Smooth muscle cell of the brain vasculature (primary cell): ENCODE data around the gene RCCD1.

ENCODE experiments used
- DNase-seq: peaks from one replicate; pipeline ENCODE4 v3.0.0-alpha.2; 2012; ENCODE audit warnings: low read depth, low spot score

RCCD1 gene

DNA sequence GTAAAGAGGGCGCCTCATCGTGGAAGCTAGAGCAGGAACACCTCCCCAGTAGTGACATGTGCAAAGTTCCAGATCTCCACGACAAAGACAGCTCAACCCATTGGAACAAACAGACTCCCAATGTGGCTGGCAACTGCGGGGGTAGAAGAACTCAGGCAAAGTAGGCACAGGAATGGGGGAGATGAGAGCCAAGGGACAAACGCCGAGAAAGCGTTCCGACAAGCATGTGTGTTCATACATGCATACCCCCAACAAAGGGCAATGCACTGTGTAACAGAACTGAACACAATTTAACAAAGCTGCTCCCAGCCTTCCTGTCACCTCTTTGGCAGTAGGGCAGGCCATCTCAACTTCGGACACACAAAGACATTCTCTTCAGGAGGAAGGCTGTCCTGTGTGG lies 11.6 kb downstream of the RCCD1 start:
- DNase-seq: no peak

DNA sequence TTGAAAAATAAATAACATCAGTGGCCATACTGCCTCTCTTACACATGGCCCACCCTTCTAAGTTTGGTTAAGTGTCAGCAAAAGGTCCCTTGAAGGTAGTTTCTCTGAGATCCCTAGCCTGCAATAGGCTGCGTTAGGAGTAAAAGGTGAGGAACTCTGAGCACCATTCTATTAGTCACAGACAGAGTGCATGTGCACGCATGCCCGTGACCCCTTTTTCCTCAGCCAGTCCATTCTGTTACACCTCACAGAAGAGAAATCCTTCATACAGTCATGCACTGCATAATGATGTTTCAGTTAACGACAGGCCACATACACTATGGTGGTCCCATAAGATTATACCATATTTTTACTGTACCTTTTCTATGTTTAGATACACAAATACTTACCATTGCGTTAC lies 12.5 kb downstream of the RCCD1 start:
- DNase-seq: no peak

DNA sequence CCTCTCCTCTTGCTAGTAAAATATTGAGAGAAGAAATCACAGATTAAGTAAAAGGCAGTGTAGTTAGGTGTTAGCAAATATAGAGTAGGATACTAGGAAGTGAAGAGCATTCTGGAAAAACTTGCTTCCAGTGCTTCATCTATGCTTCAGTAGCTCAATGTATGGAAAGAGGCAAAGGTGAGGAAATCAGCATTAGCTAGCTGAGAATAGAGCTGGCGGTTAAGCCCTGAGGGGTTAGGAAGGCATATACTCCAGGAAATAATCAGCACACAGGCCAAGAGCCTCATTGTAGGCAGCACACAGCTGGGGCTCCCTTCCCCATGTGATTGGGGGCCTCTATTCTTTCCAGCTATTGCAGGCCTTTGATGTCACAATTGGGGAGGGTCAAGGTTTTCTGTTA lies 13.8 kb downstream of the RCCD1 start:
- no peak for DNase-seq

- no peak for DNase-seq
These were observed 15.6 kb downstream of the RCCD1 start for GRCh38 chr15:90970274-90970673.

DNA sequence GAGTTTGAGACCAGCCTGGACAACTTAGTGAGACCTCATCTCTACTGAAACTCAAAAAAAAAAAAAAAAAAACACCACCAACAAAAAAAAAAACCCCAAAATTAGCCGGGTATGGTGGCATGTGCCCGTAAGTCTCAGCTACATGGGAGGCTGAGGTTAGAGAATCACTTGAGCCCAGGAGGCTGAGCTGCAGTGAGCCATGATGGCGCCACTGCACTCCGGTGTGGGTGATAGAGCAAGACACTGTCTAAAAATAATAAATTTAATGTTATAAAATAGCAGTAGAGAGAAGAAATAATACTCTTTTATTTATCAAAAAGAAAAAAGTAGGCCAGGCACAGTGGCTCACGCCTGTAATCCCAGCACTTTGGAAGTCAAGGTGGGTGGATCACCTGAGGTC lies 17.4 kb downstream of the RCCD1 start:
- DNase-seq: no peak

DNA sequence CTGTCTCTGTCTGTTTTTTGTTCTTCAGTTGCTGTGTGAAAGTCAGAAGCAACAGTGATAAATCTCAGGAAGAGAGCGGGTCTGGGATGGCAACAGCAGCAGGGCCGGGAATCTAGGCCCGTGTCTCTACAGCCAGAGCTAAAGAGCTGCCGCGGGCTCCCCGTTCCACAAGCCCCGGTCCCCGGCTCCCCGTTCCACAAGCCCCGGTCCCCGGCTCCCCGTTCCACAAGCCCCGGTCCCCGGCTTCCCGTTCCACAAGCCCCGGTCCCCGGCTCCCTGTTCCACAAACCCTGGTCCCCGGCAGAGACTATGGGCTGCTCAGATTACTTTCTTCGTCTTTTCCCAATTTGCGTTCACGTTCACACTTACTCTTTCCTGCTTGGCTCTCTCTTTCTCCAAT lies 19.5 kb downstream of the RCCD1 start:
- no peak for DNase-seq

- no peak for DNase-seq
These were observed 24.9 kb downstream of the RCCD1 start for GRCh38 chr15:90979582-90979981.

GRCh38 chr15:90981681-90982080 lies 27.0 kb downstream of the RCCD1 start:
- DNase-seq: no peak

DNA sequence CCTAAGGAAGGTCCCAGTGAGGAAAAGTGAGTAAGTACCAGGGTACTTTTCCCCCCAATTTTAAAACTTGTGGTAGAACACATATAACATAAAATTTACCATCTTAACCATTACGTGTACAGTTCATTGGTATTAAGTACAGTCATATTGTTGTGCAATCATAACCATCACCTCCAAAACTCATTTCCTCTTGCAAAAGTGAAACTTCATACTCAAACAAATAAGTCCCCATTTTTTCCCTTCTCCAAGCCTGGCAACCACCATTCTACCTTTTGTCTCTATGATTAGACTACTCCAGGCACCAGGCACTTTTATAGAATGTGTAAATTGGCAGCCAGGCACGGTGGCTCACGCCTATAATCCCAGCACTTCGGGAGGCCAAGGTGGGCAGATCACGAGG lies 27.5 kb downstream of the RCCD1 start:
- DNase-seq: no peak

DNA sequence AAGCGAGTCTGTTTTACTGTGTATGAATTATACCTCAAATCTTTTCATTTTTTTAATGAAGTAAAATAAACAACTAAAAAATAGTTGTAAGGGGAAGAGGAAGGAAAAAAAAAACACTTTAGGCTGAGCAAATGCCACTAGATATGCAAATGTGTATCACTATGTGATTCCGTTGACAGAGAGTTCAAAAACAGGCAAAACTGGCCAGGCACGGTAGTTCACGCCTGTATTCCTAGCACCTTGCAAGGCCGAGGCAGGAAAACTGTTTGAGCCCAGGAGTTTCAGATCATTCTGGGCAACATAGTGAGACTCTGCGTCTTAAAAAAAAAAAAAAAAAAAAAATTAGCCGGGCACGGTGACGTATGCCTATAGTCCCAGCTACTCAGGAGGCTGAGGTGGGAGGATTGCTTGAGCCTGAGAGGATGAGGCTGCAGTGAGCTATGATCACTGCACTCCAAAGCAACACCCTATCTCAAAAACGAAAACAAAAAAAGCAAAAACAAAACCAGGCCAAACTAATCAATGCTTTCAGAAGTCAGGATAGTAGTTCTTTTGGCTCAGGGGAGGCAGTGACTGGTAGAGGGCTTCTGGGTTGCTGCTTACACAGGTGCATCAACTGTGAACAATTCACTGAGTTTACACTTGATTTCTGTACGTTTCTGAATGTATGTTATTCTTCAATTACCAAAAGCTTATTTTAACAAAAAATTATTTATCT lies 32.3 kb downstream of the RCCD1 start:
- no peak for DNase-seq

DNA sequence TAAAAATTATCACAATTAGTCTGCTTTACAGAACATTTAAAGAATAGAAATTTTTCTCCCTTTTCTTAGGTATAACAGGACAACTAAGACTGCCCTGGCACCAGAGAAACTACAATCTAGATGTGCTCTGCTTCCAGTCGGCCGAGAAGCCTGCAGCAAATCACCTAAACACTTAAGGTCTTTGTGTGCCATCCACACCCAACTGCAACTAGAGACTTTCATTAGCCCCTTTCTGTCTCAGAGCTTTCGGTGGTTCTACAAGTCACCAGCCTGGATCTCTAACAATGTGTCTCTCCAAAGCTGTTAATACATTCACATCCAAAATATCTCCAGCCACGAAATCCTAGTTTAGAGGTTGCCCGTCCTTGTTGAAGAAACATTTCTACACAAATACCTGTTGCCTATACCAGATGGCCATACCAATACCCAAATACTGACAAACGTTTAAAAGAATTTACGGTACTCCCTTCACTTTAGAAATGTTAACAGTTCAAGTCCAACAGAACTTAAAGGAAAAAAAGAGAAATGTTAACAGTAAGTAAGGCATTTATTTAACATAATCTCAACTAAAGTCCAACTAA lies 33.0 kb downstream of the RCCD1 start:
- DNase-seq: no peak

DNA sequence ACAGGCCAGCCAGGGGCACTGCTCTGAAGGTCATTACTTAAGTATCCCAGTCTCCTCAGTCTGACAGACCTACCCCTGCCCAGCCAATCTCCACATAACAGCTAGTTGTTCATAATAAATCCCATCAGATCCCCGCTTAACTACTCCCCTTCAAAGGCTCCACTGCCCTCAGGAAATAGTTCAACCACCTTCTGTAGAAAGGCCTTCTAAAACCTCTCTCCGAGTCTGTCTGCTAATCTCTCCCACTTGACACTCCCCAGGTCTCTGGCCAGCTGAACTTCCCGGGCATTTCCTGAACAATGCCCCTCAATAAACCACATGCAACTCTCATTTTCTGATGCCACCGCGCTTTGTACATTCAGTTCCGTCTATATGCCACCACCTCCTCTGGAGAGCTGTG lies 33.6 kb downstream of the RCCD1 start:
- DNase-seq: no peak

DNA sequence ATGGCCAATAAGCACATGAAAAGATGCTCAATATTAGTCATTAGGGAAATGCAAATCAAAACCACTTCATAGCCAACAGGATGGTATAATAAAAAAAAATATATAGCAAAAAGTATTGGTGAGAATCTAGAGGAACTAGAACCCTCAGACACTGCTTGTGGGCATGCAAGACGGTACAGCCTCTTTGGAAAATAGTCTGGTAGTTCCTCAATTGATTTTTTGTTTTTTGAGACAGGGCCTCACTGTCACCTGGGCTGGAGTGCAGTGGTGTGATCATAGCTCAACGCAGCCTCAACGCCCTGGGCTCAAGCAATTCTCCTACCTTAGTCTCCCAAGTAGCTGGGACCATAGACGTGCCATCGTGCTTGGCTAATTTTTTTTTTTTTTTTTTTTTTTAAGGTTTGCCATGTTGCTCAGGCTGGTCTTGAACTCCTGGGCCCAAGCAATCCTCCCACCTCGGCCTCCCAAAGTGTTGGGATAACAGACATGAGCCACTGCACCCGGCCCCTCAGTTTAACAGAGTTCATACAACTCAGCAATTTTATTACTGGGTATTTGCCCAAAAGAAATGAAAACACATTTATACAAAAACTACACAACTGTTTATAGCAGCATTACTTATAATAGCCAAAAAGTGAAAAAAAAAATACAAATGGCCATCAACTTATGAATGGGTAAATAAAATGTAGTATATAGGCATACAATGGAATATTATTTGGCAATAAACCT lies 34.5 kb downstream of the RCCD1 start:
- no peak for DNase-seq

DNA sequence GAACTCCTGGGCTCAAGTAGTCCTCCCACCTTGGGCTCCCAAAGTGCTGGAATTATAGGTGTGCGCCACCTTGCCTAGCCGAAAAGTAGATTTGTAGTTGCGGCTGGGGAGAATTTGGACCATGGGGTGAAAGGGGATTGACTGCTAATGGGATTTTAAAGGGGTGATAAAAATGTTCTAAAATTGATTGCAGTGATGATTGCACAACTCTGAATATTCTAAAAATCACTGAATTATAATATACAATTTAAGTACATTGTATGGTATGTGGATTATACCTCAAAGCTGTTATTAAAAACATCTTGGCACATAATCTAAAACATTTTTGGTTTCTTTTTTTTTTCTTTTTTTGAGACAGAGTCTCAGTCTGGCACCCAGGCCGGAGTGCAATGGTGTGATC lies 35.8 kb downstream of the RCCD1 start:
- DNase-seq: no peak

GRCh38 chr15:90991587-90992285 lies 37.1 kb downstream of the RCCD1 start:
- no peak for DNase-seq

GRCh38 chr15:90994059-90994416 lies 39.4 kb downstream of the RCCD1 start:
- no peak for DNase-seq

GRCh38 chr15:90994417-90995311 lies 40.0 kb downstream of the RCCD1 start, which contains the start of gene PRC1:
Gene PRC1 (minus strand): TSS chr15:90994535. CDS start chr15:90994417, 118 bp downstream.
- peak; percentile 85 for DNase-seq

- DNase-seq: no peak
These were observed 44.1 kb downstream of the RCCD1 start for GRCh38 chr15:90998737-90999136.

GRCh38 chr15:91001209-91001608 lies 46.5 kb downstream of the RCCD1 start:
- no peak for DNase-seq

GRCh38 chr15:91007266-91007665 lies 52.6 kb downstream of the RCCD1 start:
- no peak for DNase-seq
